Hepatocyte (in vitro differentiated cells): ENCODE data around the gene CERS1. TPM values are rescaled to one million over a fixed set of nuclear protein-coding genes. Genes with fewer than 3 reads are reported as not detected.

Experiments used
- DNase-seq: peaks from one replicate; pipeline ENCODE4 v3.0.0-alpha.2; 2016; ENCODE audit warnings: low spot score
- H2AFZ ChIP-seq: fragments of 200-600 bp; sonication (generic); 2 replicates; pipeline ENCODE4 v1.6.0; 2016; ENCODE audit warnings: antibody characterized with exemption, mild to moderate bottlenecking
- H3K27ac ChIP-seq: fragments of 200-600 bp; sonication (generic); 2 replicates; pipeline ENCODE4 v1.5.1; 2016; ENCODE audit warnings: mild to moderate bottlenecking
- H3K27me3 ChIP-seq: fragments of 200-600 bp; sonication (generic); 2 replicates; pipeline ENCODE4 v1.6.1; 2016
- H3K36me3 ChIP-seq: fragments of 200-600 bp; sonication (generic); replicated peaks from 2 replicates; pipeline ENCODE4 v1.5.1; 2016; ENCODE audit warnings: low read depth; ENCODE audit not compliant: insufficient read depth
- H3K4me1 ChIP-seq: fragments of 200-600 bp; sonication (generic); 2 replicates; pipeline ENCODE4 v1.5.1; 2016; ENCODE audit warnings: mild to moderate bottlenecking, moderate library complexity; ENCODE audit not compliant: insufficient read depth
- H3K4me2 ChIP-seq: fragments of 200-600 bp; sonication (generic); 2 replicates; pipeline ENCODE4 v1.6.0; 2016
- H3K4me3 ChIP-seq: fragments of 200-600 bp; sonication (generic); 2 replicates; pipeline ENCODE4 v1.5.1; 2016; ENCODE audit warnings: mild to moderate bottlenecking
- H3K79me2 ChIP-seq: fragments of 200-600 bp; sonication (generic); 2 replicates; pipeline ENCODE4 v1.6.0; 2017; ENCODE audit warnings: mild to moderate bottlenecking
- H3K9me2 ChIP-seq: fragments of 200-600 bp; sonication (generic); replicated peaks from 2 replicates; pipeline ENCODE4 v1.6.0; 2017; ENCODE audit warnings: mild to moderate bottlenecking; ENCODE audit not compliant: insufficient read depth
- H3K9me3 ChIP-seq: fragments of 200-600 bp; sonication (generic); 2 replicates; pipeline ENCODE4 v1.5.1; 2016; ENCODE audit warnings: low read depth, mild to moderate bottlenecking
- H4K20me1 ChIP-seq: fragments of 200-600 bp; sonication (generic); 2 replicates; pipeline ENCODE4 v1.6.0; 2016; ENCODE audit warnings: mild to moderate bottlenecking; ENCODE audit not compliant: insufficient read depth, poor library complexity, severe bottlenecking
- EZH2 ChIP-seq: fragments of 200-600 bp; sonication (generic); IDR thresholded peaks from 2 replicates; pipeline ENCODE4 v1.6.1; 2016; ENCODE audit warnings: antibody characterized with exemption, mild to moderate bottlenecking, borderline replicate concordance
- EZH2phosphoT487 ChIP-seq: fragments of 200-600 bp; sonication (generic); IDR thresholded peaks from one replicate; pipeline ENCODE4 v1.6.1; 2018; ENCODE audit warnings: antibody characterized with exemption, mild to moderate bottlenecking, low read depth, moderate library complexity; ENCODE audit not compliant: unreplicated experiment, severe bottlenecking
- WGBS: methylation state at CpG from one replicate; pipeline ENCODE4 v1.1.6; 2016; ENCODE audit warnings: low lambda C conversion rate; ENCODE audit errors: missing lambda C conversion rate; 5-methylcytosine and 5-hydroxymethylcytosine counted together
- polyA plus RNA-seq: library from polyadenylated mRNA; unstranded; fragments of >200 nt; fragmentation: Nextera tagmentation; extraction: Ambion mirVana; gene quantifications from 2 replicates; pipeline ENCODE4 v1.2.1, GENCODE V29; 2016
- total RNA-seq: library from RNA; depleted of rRNA; stranded (reverse); fragments of >200 nt; gene quantifications from 2 replicates; pipeline ENCODE4 v1.2.3, GENCODE V29; 2014
- TF ChIP-seq, protein P1 (sequence below): fragments of 200-600 bp; sonication (generic); IDR thresholded peaks from 2 replicates; pipeline ENCODE4 v1.5.1; 2016; ENCODE audit warnings: antibody characterized with exemption, mild to moderate bottlenecking; ENCODE audit not compliant: poor library complexity

The CERS1 gene
- total and polyA plus RNA-seq, 2 experiments from 2014 or later: 5.3 to 5.7 TPM

DNA sequence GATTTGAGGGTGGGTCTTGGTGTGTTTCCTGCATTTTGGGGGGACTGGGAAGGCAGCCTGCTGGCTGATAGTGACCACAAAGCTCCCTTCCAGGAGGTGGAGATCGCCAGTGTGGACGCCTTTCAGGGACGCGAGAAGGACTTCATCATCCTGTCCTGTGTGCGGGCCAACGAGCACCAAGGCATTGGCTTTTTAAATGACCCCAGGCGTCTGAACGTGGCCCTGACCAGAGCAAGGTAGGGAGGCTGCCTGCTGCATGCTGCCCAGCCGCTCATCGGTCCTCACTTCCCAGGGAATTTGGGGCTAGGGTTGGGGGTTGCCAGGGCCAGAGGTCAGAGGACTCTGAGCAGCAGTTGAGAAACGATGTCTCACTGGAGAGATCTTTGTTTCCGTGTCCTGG, 34.0 kb downstream of the CERS1 start:
- Histone ChIP-seq H3K27me3 (no peaks in the 10 kb centered on the region), H3K4me1 (no peaks in the 10 kb centered on the region)
- 94% methylated on average over 12 of the region's 12 CpGs for WGBS

DNA sequence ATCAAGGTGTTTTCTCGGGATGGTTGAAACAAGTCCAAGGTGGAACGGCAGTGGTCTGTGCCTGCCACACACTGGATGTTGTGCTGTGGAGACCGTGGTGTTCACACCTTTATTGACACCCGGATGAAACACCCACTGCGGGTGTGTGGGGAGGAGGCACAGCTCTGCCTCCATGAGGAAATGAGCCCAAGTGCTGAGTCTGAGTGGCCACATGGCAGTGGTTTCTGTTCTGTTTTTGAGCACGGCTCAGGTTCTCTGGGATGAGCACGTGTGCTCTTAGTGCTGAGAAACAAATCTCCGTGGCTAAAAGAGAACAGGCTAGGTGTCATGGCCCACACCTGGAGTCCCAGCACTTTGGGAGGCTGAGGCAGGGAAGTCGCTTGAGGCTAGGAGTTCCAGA, 34.7 kb downstream of the CERS1 start:
- TF ChIP-seq EZH2: no peak
- no peak for TF ChIP-seq EZH2phosphoT487
- TF ChIP-seq, protein P1, sequence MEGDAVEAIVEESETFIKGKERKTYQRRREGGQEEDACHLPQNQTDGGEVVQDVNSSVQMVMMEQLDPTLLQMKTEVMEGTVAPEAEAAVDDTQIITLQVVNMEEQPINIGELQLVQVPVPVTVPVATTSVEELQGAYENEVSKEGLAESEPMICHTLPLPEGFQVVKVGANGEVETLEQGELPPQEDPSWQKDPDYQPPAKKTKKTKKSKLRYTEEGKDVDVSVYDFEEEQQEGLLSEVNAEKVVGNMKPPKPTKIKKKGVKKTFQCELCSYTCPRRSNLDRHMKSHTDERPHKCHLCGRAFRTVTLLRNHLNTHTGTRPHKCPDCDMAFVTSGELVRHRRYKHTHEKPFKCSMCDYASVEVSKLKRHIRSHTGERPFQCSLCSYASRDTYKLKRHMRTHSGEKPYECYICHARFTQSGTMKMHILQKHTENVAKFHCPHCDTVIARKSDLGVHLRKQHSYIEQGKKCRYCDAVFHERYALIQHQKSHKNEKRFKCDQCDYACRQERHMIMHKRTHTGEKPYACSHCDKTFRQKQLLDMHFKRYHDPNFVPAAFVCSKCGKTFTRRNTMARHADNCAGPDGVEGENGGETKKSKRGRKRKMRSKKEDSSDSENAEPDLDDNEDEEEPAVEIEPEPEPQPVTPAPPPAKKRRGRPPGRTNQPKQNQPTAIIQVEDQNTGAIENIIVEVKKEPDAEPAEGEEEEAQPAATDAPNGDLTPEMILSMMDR: no peak
- Histone ChIP-seq H3K79me2 (no peaks in the 10 kb centered on the region), H3K4me2 (no peak overlapping the region), H3K4me3 (no peak overlapping the region), H3K9me2 (no peaks in the 10 kb centered on the region), H3K27ac (no peak overlapping the region), H3K36me3 (no peaks in the 10 kb centered on the region), H3K27me3 (no peaks in the 10 kb centered on the region), H3K4me1 (no peaks in the 10 kb centered on the region), H2AFZ (no peak overlapping the region), H4K20me1 (no peaks in the 10 kb centered on the region), H3K9me3 (no peaks in the 10 kb centered on the region)
- 93% methylated on average over 9 of the region's 9 CpGs for WGBS
- DNase-seq: no peak

More for the DNA sequence above, 34.0 kb downstream of the CERS1 start:
- no peak overlapping the region for H3K4me3 ChIP-seq
- H3K27ac ChIP-seq: no peak overlapping the region
- no peaks in the 10 kb centered on the region for H4K20me1 ChIP-seq
- no peak for DNase-seq
- no peak for TF ChIP-seq EZH2
- TF ChIP-seq, protein P1: no peak
- TF ChIP-seq EZH2phosphoT487: no peak
- H3K79me2 ChIP-seq: no peaks in the 10 kb centered on the region
- H3K36me3 ChIP-seq: no peaks in the 10 kb centered on the region
- no peak overlapping the region for H3K4me2 ChIP-seq
- H2AFZ ChIP-seq: no peak overlapping the region
- no peaks in the 10 kb centered on the region for H3K9me3 ChIP-seq
- H3K9me2 ChIP-seq: no peaks in the 10 kb centered on the region

DNA sequence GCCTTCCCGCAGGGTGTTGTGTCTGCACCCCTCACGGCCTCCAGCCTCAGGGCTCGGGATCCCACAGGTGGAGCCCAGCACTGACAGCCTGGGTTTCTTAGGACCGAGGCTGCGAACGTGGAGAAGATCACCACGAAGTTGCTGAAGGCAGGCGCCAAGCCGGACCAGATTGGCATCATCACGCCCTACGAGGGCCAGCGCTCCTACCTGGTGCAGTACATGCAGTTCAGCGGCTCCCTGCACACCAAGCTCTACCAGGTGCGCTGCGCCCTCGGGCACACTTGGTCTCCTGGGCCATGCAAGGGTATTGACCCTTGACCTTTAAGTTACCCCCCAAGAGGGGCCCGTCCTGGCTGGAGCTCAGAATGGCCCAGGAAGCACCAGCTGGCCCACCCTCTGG, 35.2 kb downstream of the CERS1 start:
- H3K79me2 ChIP-seq: no peaks in the 10 kb centered on the region
- no peak for DNase-seq
- WGBS: 97% methylated on average over 17 of the region's 17 CpGs
- no peaks in the 10 kb centered on the region for H3K27me3 ChIP-seq
- H3K27ac ChIP-seq: no peak overlapping the region
- H3K4me1 ChIP-seq: no peaks in the 10 kb centered on the region
- no peaks in the 10 kb centered on the region for H3K9me3 ChIP-seq
- H4K20me1 ChIP-seq: no peaks in the 10 kb centered on the region
- H2AFZ ChIP-seq: no peak overlapping the region
- H3K4me3 ChIP-seq: no peak overlapping the region
- no peaks in the 10 kb centered on the region for H3K36me3 ChIP-seq
- TF ChIP-seq, protein P1: no peak
- TF ChIP-seq EZH2 (no peak), EZH2phosphoT487 (no peak)
- no peak overlapping the region for H3K4me2 ChIP-seq
- no peaks in the 10 kb centered on the region for H3K9me2 ChIP-seq

DNA sequence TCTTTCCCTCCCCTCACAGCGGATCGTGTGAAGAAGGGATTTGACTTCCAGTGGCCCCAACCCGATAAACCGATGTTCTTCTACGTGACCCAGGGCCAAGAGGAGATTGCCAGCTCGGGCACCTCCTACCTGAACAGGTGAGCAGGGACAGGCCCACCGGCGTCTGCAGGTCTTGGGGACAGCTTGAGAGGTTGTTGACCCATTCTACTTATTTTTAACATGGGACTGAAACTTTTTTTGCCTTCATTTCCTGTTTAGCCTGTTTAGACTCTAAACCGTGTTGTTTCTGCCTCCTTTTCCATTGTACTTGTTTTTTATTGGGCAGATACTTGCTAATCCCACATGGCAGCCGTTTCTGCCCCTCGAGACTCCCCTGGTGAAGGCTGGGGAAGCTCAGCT, 35.7 kb downstream of the CERS1 start:
- Histone ChIP-seq H2AFZ (no peak overlapping the region), H4K20me1 (no peaks in the 10 kb centered on the region), H3K9me2 (no peaks in the 10 kb centered on the region), H3K27me3 (no peaks in the 10 kb centered on the region), H3K36me3 (no peaks in the 10 kb centered on the region), H3K4me2 (no peak overlapping the region), H3K4me1 (no peaks in the 10 kb centered on the region), H3K79me2 (no peaks in the 10 kb centered on the region), H3K27ac (no peak overlapping the region), H3K9me3 (no peaks in the 10 kb centered on the region), H3K4me3 (no peak overlapping the region)
- no peak for DNase-seq
- WGBS: 96% methylated on average over 11 of the region's 11 CpGs
- TF ChIP-seq EZH2 (no peak), EZH2phosphoT487 (no peak)
- TF ChIP-seq, protein P1: no peak
